IMR-90 (cell line): ENCODE results near the gene ELK3. TPM values are rescaled to one million over a fixed set of nuclear protein-coding genes. Genes with fewer than 3 reads are reported as not detected.

Experiments used
- ATAC-seq: fragments of 200-7000 bp; cut with Tn5 transposase; 2 replicates; pipeline ENCODE4 v1.9.1; 2020; ENCODE audit warnings: low read depth, mild to moderate bottlenecking, moderate library complexity
- BruUV-seq: library from RNA; stranded (reverse); fragments of 400-500 nt; replicated peaks from 2 replicates; lab custom pipeline; 2021; lab: Mats Ljungman, UMichigan
- CTCF ChIA-PET: fragments of 300-600 bp; formaldehyde crosslinking; extraction: SDS; loops from one replicate; lab custom pipeline; 2021; ENCODE audit warnings: antibody characterized with exemption; lab: Yijun Ruan, JAX
- POLR2A ChIA-PET: fragments of 300-600 bp; sonication (Branson Sonifier 250); formaldehyde crosslinking; loops from one replicate; lab custom pipeline; 2022; ENCODE audit warnings: antibody characterized with exemption; ENCODE audit not compliant: unreplicated experiment; lab: Charles Lee
- DNase-seq: peaks from one replicate; pipeline ENCODE4 v3.0.0; 2013
- H2AFZ ChIP-seq: replicated peaks from 2 replicates; pipeline ENCODE3; 2013; ENCODE audit warnings: low read length, mild to moderate bottlenecking; ENCODE audit not compliant: poor library complexity
- H2AK5ac ChIP-seq: 2 replicates; pipeline ENCODE4 v1.6.1; 2013; ENCODE audit warnings: low read depth, low read length, inconsistent platforms
- H2AK9ac ChIP-seq: replicated peaks from 2 replicates; pipeline ENCODE3; 2013; ENCODE audit warnings: mild to moderate bottlenecking, low read depth, low read length, moderate library complexity; ENCODE audit not compliant: poor library complexity
- H2BK120ac ChIP-seq: 2 replicates; pipeline ENCODE4 v1.6.1; 2013; ENCODE audit warnings: low read depth, low read length, inconsistent platforms
- H2BK15ac ChIP-seq: 3 replicates; pipeline ENCODE4 v1.6.1; 2013; ENCODE audit warnings: low read depth, low read length, inconsistent platforms
- H2BK20ac ChIP-seq: 2 replicates; pipeline ENCODE4 v1.6.1; 2013; ENCODE audit warnings: low read depth, mild to moderate bottlenecking, inconsistent platforms, low read length, moderate library complexity
- H2BK5ac ChIP-seq: 2 replicates; pipeline ENCODE4 v1.6.1; 2013; ENCODE audit warnings: mild to moderate bottlenecking, low read depth, low read length, inconsistent platforms; ENCODE audit not compliant: poor library complexity, severe bottlenecking
- H3K14ac ChIP-seq: replicated peaks from 2 replicates; pipeline ENCODE4 v1.6.1; 2013; ENCODE audit warnings: low read depth, low read length, inconsistent platforms
- H3K18ac ChIP-seq: 2 replicates; pipeline ENCODE4 v1.6.1; 2013; ENCODE audit warnings: low read depth, low read length, control low read depth
- H3K23ac ChIP-seq: 2 replicates; pipeline ENCODE4 v1.6.1; 2013; ENCODE audit warnings: low read depth, low read length, inconsistent platforms
- H3K27ac ChIP-seq: 2 replicates; pipeline ENCODE4 v1.5.1; 2013; ENCODE audit warnings: mild to moderate bottlenecking, control low read depth, low read length; ENCODE audit not compliant: insufficient read depth
- H3K27me3 ChIP-seq: 2 replicates; pipeline ENCODE4 v1.6.1; 2013; ENCODE audit warnings: low read length; ENCODE audit not compliant: control insufficient read depth, insufficient read depth
- H3K36me3 ChIP-seq: 2 replicates; pipeline ENCODE4 v1.6.1; 2013; ENCODE audit warnings: low read length, mixed read lengths; ENCODE audit not compliant: control insufficient read depth, insufficient read depth
- H3K4ac ChIP-seq: 2 replicates; pipeline ENCODE4 v1.6.1; 2013; ENCODE audit warnings: low read depth, low read length, inconsistent platforms
- H3K4me1 ChIP-seq: 2 replicates; pipeline ENCODE4 v1.6.1; 2013; ENCODE audit warnings: low read length, mixed read lengths; ENCODE audit not compliant: control insufficient read depth, insufficient read depth
- H3K4me2 ChIP-seq: 2 replicates; pipeline ENCODE4 v1.6.1; 2013; ENCODE audit warnings: low read depth, mild to moderate bottlenecking, control low read depth, low read length, moderate library complexity
- H3K4me3 ChIP-seq: 2 replicates; pipeline ENCODE4 v1.5.1; 2013; ENCODE audit warnings: low read depth, mild to moderate bottlenecking, control low read depth, low read length, moderate library complexity; ENCODE audit not compliant: insufficient read depth
- H3K56ac ChIP-seq: 2 replicates; pipeline ENCODE4 v1.6.1; 2013; ENCODE audit warnings: low read length, inconsistent platforms; ENCODE audit not compliant: insufficient read depth; ENCODE audit errors: extremely low read depth
- H3K79me1 ChIP-seq, 2 experiments: 2 replicates each; pipeline ENCODE4 v1.6.1; 2013; ENCODE audit warnings: low read length in 2 of 2, inconsistent platforms in 1 of 2, low read depth in 1 of 2
- H3K9ac ChIP-seq: 2 replicates; pipeline ENCODE4 v1.6.1; 2013; ENCODE audit warnings: low read depth, low read length, control low read depth
- H3K9me1 ChIP-seq: 2 replicates; pipeline ENCODE4 v1.6.1; 2013; ENCODE audit warnings: low read length, inconsistent platforms; ENCODE audit not compliant: insufficient read depth
- H3K9me3 ChIP-seq: 2 replicates; pipeline ENCODE4 v1.6.1; 2013; ENCODE audit warnings: low read length; ENCODE audit not compliant: control insufficient read depth, insufficient read depth
- H4K20me1 ChIP-seq: 2 replicates; pipeline ENCODE4 v1.6.1; 2013; ENCODE audit warnings: low read length, inconsistent platforms; ENCODE audit not compliant: insufficient read depth
- H4K5ac ChIP-seq: 2 replicates; pipeline ENCODE4 v1.6.1; 2013; ENCODE audit warnings: mild to moderate bottlenecking, low read depth, low read length, control low read depth
- H4K8ac ChIP-seq, 2 experiments: 2 replicates each; pipeline ENCODE4 v1.6.1; 2013; ENCODE audit warnings: low read depth in 2 of 2, low read length in 2 of 2, control low read depth in 1 of 2, inconsistent platforms in 1 of 2
- H4K91ac ChIP-seq: 2 replicates; pipeline ENCODE4 v1.6.1; 2013; ENCODE audit warnings: low read depth, low read length, inconsistent platforms; ENCODE audit not compliant: insufficient read depth
- BHLHE40 ChIP-seq: fragments of 150-350 bp; IDR thresholded peaks from 2 replicates; pipeline ENCODE4 v1.6.1; 2016; ENCODE audit warnings: mild to moderate bottlenecking, low read depth, low read length
- CEBPB ChIP-seq: IDR thresholded peaks from 2 replicates; pipeline ENCODE4 v1.6.1; 2012; ENCODE audit warnings: low read depth, low read length, improper control_type of control experiment
- CHD1 ChIP-seq: IDR thresholded peaks from 2 replicates; pipeline ENCODE4 v1.6.1; 2012; ENCODE audit warnings: low read depth, low read length, improper control_type of control experiment
- FOS ChIP-seq: fragments of 150-350 bp; IDR thresholded peaks from 2 replicates; pipeline ENCODE4 v1.6.1; 2016; ENCODE audit warnings: low read depth, low read length
- MAFK ChIP-seq: IDR thresholded peaks from 2 replicates; pipeline ENCODE4 v1.6.1; 2012; ENCODE audit warnings: low read depth, low read length, improper control_type of control experiment
- MAZ ChIP-seq: IDR thresholded peaks from 2 replicates; pipeline ENCODE4 v1.6.1; 2012; ENCODE audit warnings: low read depth, mild to moderate bottlenecking, low read length, improper control_type of control experiment, moderate library complexity, borderline replicate concordance
- MXI1 ChIP-seq: IDR thresholded peaks from 2 replicates; pipeline ENCODE4 v1.6.1; 2012; ENCODE audit warnings: low read depth, mild to moderate bottlenecking, low read length, moderate library complexity, borderline replicate concordance
- NFE2L2 ChIP-seq: fragments of 150-350 bp; IDR thresholded peaks from 2 replicates; pipeline ENCODE4 v1.6.1; 2016; ENCODE audit warnings: low read depth, mild to moderate bottlenecking, low read length
- POLR2A ChIP-seq: IDR thresholded peaks from 2 replicates; pipeline ENCODE4 v1.6.1; 2012; ENCODE audit warnings: mild to moderate bottlenecking, low read depth, low read length
- RAD21 ChIP-seq: IDR thresholded peaks from 2 replicates; pipeline ENCODE4 v1.6.1; 2012; ENCODE audit warnings: low read length, improper control_type of control experiment
- RCOR1 ChIP-seq: IDR thresholded peaks from 2 replicates; pipeline ENCODE4 v1.6.1; 2012; ENCODE audit warnings: mild to moderate bottlenecking, low read length, improper control_type of control experiment; ENCODE audit not compliant: insufficient replicate concordance
- RFX5 ChIP-seq: IDR thresholded peaks from 2 replicates; pipeline ENCODE4 v1.8.0; 2012; ENCODE audit warnings: low read depth, mild to moderate bottlenecking, low read length, moderate library complexity
- SMC3 ChIP-seq: fragments of 150-350 bp; IDR thresholded peaks from 2 replicates; pipeline ENCODE4 v1.6.1; 2016; ENCODE audit warnings: low read depth, mild to moderate bottlenecking, antibody characterized with exemption, low read length, moderate library complexity
- USF2 ChIP-seq: fragments of 150-350 bp; IDR thresholded peaks from 2 replicates; pipeline ENCODE4 v1.6.1; 2017; ENCODE audit warnings: mild to moderate bottlenecking, antibody characterized with exemption, low read length, low read depth
- WGBS, 2 experiments: methylation state at CpG; one replicate each; pipeline versions ENCODE4 v1.1.5 to v1.1.7; 2013; ENCODE audit warnings: missing lambda C conversion rate in 2 of 2; ENCODE audit not compliant: insufficient read length in 1 of 2; ENCODE audit errors: extremely low coverage in 2 of 2; 5-methylcytosine and 5-hydroxymethylcytosine counted together
- dilution Hi-C: fragments of 300-500 bp; cut with HindIII; formaldehyde crosslinking; loops from one replicate; pipeline ENCODE4 v1.14.3; 2018; ENCODE audit warnings: low sequenced_read_pairs; ENCODE audit not compliant: unreplicated experiment
- in situ Hi-C: fragments of 300-500 bp; cut with MboI; formaldehyde crosslinking; loops from 3 replicates; pipeline ENCODE4 v1.14.3; 2019; ENCODE audit warnings: low sequenced_read_pairs, inconsistent platforms, mixed read lengths
- intact Hi-C: fragments of 100-400 bp; cut with micrococcal nuclease; formaldehyde crosslinking; loops from 2 replicates; pipeline ENCODE4 v1.10.0; 2022
- polyA plus RNA-seq, 3 experiments: library from polyadenylated mRNA; depleted of rRNA; stranded (reverse); fragments of >200 nt; gene quantifications; 2 replicates each; pipeline ENCODE4 v1.2.3, GENCODE V29; 2012; ENCODE audit warnings: low replicate concordance in 1 of 3
- total RNA-seq: library from RNA; depleted of rRNA; stranded (reverse); fragments of >200 nt; gene quantifications from 2 replicates; pipeline ENCODE4 v1.2.3, GENCODE V29; 2012
- TF ChIP-seq, protein P1 (sequence below): fragments of 150-350 bp; IDR thresholded peaks from 2 replicates; pipeline ENCODE4 v1.6.1; 2016; ENCODE audit warnings: low read depth, mild to moderate bottlenecking, low read length, moderate library complexity, borderline replicate concordance
- TF ChIP-seq, protein P2 (sequence below): conservative IDR thresholded peaks from 2 replicates; pipeline ENCODE4 v1.5.1; 2012; ENCODE audit warnings: mild to moderate bottlenecking, low read depth, low read length, improper control_type of control experiment

The ELK3 gene
- total and polyA plus RNA-seq, 2 of the 4 experiments (the other 2 are of a cell fraction): 14.5 to 27.5 TPM

DNA sequence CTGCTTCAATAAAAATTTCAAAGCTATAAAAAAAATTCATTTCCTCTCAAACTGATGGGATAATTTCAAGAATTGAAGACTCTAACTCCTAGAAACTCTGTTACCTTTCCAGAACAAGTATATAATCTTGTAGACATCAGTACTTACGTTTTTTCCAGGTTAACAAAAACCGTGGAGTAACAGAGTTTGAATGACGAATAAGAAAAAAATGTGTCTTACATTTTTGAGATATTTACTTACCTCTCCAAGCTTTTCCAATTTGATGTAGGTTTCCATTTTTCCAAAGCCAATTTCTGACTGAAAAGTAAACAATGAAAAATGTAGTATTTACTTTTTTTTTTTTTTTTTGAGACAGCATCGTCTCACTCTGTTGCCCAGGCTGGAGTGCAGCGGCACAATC lies 105.9 kb downstream of the ELK3 start:
- Histone ChIP-seq H3K23ac (no peak overlapping the region), H3K36me3 (peaks cover 24% of the 10 kb centered on the region), H3K9me3 (no peaks in the 10 kb centered on the region), H3K4me2 (no peak overlapping the region), H2BK15ac (no peak overlapping the region), H3K4me3 (no peak overlapping the region), H2AK5ac (no peak overlapping the region), H2BK20ac (no peak overlapping the region), H3K4me1 (0 out of 2 replicates have a peak, but pooled peaks cover 2% of the 10 kb centered on the region), H2AFZ (no peak overlapping the region), H2AK9ac (no peak overlapping the region), H2BK120ac (no peak overlapping the region), H4K91ac (no peak overlapping the region), H3K4ac (no peak overlapping the region), H3K27me3 (no peaks in the 10 kb centered on the region), H3K14ac (no peak overlapping the region), H3K79me1 (peaks cover 3 to 15% of the 10 kb centered on the region in 2 experiments; a peak in 2 of 4 replicates), H3K18ac (no peak overlapping the region), H4K8ac (no peak overlapping the region), H4K20me1 (peaks cover 3% of the 10 kb centered on the region; the same call in 1 of the 2 replicates), H3K27ac (no peak overlapping the region), H3K9ac (no peak overlapping the region), H2BK5ac (no peak overlapping the region), H3K9me1 (no peaks in the 10 kb centered on the region), H3K56ac (no peak overlapping the region), H4K5ac (no peak overlapping the region)
- intact Hi-C loops: no loop called here
- dilution Hi-C loops: no loop called here
- no CpG with 5 or more reads among the region's 5 CpGs for WGBS, 2 experiments
- no TSS peak for BruUV-seq
- ChIA-PET CTCF (interaction anchor here (1.7 kb wide), 1 partner anchor 11 kb away, joined by 3 read pairs; no protein-coding TSS in a partner anchor), POLR2A (no interaction called here)
- TF ChIP-seq CHD1 (no peak), RFX5 (no peak), SMC3 (no peak), RCOR1 (no peak), CEBPB (no peak), MAZ (no peak), RAD21 (no peak), FOS (no peak), NFE2L2 (no peak), MAFK (no peak), POLR2A (no peak), USF2 (no peak), BHLHE40 (no peak), MXI1 (no peak)
- TF ChIP-seq, protein P1, sequence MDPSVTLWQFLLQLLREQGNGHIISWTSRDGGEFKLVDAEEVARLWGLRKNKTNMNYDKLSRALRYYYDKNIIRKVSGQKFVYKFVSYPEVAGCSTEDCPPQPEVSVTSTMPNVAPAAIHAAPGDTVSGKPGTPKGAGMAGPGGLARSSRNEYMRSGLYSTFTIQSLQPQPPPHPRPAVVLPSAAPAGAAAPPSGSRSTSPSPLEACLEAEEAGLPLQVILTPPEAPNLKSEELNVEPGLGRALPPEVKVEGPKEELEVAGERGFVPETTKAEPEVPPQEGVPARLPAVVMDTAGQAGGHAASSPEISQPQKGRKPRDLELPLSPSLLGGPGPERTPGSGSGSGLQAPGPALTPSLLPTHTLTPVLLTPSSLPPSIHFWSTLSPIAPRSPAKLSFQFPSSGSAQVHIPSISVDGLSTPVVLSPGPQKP: no peak
- TF ChIP-seq, protein P2, sequence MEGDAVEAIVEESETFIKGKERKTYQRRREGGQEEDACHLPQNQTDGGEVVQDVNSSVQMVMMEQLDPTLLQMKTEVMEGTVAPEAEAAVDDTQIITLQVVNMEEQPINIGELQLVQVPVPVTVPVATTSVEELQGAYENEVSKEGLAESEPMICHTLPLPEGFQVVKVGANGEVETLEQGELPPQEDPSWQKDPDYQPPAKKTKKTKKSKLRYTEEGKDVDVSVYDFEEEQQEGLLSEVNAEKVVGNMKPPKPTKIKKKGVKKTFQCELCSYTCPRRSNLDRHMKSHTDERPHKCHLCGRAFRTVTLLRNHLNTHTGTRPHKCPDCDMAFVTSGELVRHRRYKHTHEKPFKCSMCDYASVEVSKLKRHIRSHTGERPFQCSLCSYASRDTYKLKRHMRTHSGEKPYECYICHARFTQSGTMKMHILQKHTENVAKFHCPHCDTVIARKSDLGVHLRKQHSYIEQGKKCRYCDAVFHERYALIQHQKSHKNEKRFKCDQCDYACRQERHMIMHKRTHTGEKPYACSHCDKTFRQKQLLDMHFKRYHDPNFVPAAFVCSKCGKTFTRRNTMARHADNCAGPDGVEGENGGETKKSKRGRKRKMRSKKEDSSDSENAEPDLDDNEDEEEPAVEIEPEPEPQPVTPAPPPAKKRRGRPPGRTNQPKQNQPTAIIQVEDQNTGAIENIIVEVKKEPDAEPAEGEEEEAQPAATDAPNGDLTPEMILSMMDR: no peak
- DNase-seq: no peak
- no peak for ATAC-seq
- in situ Hi-C loops: no loop called here
